Tibial artery (tissue), 4 donors: ENCODE results near the gene FLNB.
A peak's percentile ranks its signal among the peaks of the same experiment; 100 is the strongest.

ENCODE experiments used
- DNase-seq, 2 donors: peaks; one replicate each; pipeline ENCODE4 v3.0.0-alpha.2; 2019
- H3K27ac ChIP-seq, 2 donors: fragments of 200-600 bp; sonication (generic) in 1 of 2; 1 replicate in 1 of 2; 2 replicates in 1 of 2; pipeline ENCODE4 v1.5.1; 2018 to 2019; ENCODE audit warnings: mild to moderate bottlenecking in 1 of 2
- H3K27me3 ChIP-seq, 2 donors: fragments of 200-600 bp; sonication (generic) in 1 of 2; one replicate each; pipeline versions ENCODE4 v1.5.1 to v1.6.0; 2016 to 2019
- H3K36me3 ChIP-seq, 3 donors: fragments of 200-600 bp; sonication (generic) in 2 of 3; one replicate each; pipeline ENCODE4 v1.5.1; 2016 to 2019; ENCODE audit warnings: mild to moderate bottlenecking in 2 of 3
- H3K4me1 ChIP-seq, 4 donors: fragments of 200-600 bp; sonication (generic) in 2 of 4; 1 replicate in 3 of 4; 2 replicates in 1 of 4; pipeline ENCODE4 v1.5.1; 2016 to 2019
- H3K4me3 ChIP-seq, 2 donors: fragments of 200-600 bp; sonication (generic) in 1 of 2; 1 replicate in 1 of 2; 2 replicates in 1 of 2; pipeline ENCODE4 v1.5.1; 2018 to 2019; ENCODE audit warnings: mild to moderate bottlenecking in 2 of 2
- H3K9me3 ChIP-seq, 3 donors: fragments of 200-600 bp; sonication (generic) in 1 of 3; one replicate each; pipeline ENCODE4 v1.5.1; 2016 to 2019
- intact Hi-C: fragments of 100-400 bp; cut with DNase I; formaldehyde crosslinking; loops from one replicate; pipeline ENCODE4 v1.15.0; 2023; ENCODE audit warnings: low total_unique reads
- TF ChIP-seq, protein P1 (sequence below), 2 experiments: fragments of 200-600 bp in 1 of 2; fragments of 450-650 bp in 1 of 2; IDR thresholded peaks; one replicate each; pipeline ENCODE4 v1.5.1; 2017 to 2019; ENCODE audit warnings: antibody characterized with exemption in 2 of 2, mild to moderate bottlenecking in 1 of 2, moderate library complexity in 1 of 2

The FLNB gene

DNA sequence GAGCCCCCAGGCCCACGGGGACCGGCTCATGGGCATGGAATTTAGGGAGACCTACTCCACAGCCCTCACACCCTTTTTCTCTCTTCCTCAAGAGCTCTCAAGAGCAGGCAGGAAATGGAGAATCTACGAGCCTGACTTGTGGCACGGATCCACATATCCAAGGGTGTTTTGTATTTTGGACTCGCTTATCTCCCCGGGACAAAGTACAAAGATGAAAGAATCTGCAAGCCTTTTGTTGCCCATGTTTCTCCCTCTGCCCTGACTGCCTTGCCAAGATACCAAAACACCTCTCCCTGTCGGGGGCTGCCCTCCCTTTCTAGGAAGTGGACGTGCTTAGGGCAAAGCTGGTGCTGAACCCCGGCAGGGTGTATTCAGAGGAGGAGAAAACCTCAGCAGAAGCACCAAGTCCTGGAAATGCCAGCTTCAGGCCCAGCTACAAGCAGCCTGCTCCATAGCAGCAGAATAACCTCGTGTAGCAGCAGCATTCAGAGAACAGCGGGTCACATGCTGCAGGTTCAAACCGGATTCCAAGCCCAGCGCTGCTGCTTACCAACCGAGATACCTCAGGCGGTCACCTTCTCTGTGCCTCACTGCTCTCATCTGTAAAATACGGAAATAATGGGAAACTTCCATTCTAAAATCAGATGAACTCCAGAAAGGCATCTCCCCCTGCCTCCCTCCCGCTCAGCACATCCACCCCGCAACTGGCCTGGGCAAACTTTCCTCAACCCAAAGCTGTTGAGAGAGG, 167.4 kb downstream of the FLNB start:
- H3K9me3 ChIP-seq, result no peaks in the 10 kb centered on the region
- H3K27me3 ChIP-seq, result no peaks in the 10 kb centered on the region
- H3K4me1 ChIP-seq, result peaks cover 0 to 35% (median 26%) of the 10 kb centered on the region in 4 donors
- intact Hi-C loops, result loop anchor here (5.0 kb wide), 1 partner anchor 122 kb away; no protein-coding TSS in a partner anchor
- no peak overlapping the region for H3K4me3 ChIP-seq
- TF ChIP-seq, protein P1, sequence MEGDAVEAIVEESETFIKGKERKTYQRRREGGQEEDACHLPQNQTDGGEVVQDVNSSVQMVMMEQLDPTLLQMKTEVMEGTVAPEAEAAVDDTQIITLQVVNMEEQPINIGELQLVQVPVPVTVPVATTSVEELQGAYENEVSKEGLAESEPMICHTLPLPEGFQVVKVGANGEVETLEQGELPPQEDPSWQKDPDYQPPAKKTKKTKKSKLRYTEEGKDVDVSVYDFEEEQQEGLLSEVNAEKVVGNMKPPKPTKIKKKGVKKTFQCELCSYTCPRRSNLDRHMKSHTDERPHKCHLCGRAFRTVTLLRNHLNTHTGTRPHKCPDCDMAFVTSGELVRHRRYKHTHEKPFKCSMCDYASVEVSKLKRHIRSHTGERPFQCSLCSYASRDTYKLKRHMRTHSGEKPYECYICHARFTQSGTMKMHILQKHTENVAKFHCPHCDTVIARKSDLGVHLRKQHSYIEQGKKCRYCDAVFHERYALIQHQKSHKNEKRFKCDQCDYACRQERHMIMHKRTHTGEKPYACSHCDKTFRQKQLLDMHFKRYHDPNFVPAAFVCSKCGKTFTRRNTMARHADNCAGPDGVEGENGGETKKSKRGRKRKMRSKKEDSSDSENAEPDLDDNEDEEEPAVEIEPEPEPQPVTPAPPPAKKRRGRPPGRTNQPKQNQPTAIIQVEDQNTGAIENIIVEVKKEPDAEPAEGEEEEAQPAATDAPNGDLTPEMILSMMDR (IDR thresholded peaks at IDR 0.05), result no peak
- DNase-seq, result no peak
- peak overlapping the region; percentile 5 to 35 for H3K27ac ChIP-seq
- peaks cover 6 to 15% (median 12%) of the 10 kb centered on the region in 3 donors for H3K36me3 ChIP-seq

DNA sequence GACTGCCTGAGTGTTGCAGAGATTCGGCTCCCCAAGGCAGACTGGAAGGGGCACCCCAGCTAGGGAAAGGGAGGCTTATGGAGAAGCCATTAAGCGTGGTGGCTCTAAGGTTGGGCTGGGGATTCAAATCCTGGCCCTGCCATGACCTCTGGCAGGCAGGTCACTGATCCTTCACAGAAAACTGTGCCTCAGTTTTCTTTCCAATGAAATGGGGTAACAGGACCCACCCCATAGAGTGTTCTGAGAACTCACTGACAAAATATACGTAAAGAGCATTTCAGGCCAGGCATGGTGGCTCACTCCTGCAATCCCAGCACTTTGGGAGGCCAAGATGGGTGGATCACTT, 167.9 kb downstream of the FLNB start:
- DNase-seq, result no peak
- Histone ChIP-seq H3K9me3 (no peaks in the 10 kb centered on the region), H3K27ac (no peak overlapping the region), H3K4me1 (peaks cover 0 to 35% (median 26%) of the 10 kb centered on the region in 4 donors), H3K4me3 (no peak overlapping the region), H3K36me3 (peaks cover under 1 to 9% (median 6%) of the 10 kb centered on the region in 3 donors), H3K27me3 (no peaks in the 10 kb centered on the region)
- intact Hi-C loops, result loop anchor here (5.0 kb wide), 1 partner anchor 121 kb away; no protein-coding TSS in a partner anchor
- TF ChIP-seq, protein P1 (IDR thresholded peaks at IDR 0.05), result no peak

GRCh38 chr3:58176827-58177489, 168.7 kb downstream of the FLNB start:
- peaks cover 0 to 1% (median 0%) of the 10 kb centered on the region in 3 donors for H3K36me3 ChIP-seq
- TF ChIP-seq, protein P1 (IDR thresholded peaks at IDR 0.05), result no peak
- peaks cover 0 to 35% (median 26%) of the 10 kb centered on the region in 4 donors for H3K4me1 ChIP-seq
- intact Hi-C loops, result loop anchor here (5.0 kb wide), 1 partner anchor 120 kb away; no protein-coding TSS in a partner anchor
- no peak overlapping the region for H3K4me3 ChIP-seq
- DNase-seq, result no peak
- no peak overlapping the region for H3K27ac ChIP-seq
- H3K9me3 ChIP-seq, result no peaks in the 10 kb centered on the region
- no peaks in the 10 kb centered on the region for H3K27me3 ChIP-seq

DNA sequence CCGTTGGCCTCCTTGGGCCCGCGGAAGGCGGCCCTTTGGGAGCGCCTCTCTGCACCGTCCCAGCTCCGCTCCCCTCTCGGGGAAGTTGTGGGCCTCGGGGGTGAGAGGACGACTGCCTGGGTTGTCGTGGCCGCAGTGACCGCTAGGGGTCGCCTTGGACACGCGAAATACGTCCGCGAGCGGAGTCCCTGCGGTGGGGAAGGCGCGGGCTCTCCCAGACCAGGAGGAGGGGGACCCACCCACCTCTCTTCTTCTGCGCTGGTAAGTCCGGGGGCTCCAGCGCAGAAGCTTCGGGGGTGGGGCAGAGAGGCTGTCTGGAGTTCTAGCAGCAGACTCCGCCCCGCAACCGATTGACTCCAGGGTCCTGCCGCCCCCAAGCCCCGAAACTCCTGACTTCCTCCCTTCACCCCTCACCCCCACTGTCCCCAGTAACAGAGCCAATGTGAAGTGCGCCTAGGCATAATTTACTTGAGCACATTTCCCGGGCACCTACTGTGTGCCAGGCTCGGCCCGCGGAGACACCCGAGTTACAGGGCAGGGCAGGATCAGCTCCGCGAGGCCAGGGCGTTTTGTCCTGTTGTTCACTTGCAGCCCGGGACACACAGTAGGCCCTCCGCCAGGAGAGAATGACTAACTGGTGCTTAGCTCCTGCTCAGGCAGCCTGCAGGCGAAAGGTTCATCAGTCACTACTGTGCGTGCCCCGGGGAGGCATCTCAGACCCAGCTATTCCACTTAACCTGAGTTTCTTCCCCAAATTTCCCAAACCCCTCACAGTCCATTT, 169.7 kb downstream of the FLNB start:
- intact Hi-C loops, result loop anchor here (2.0 to 5.0 kb wide), 2 partner anchors 39 to 119 kb away; no protein-coding TSS in a partner anchor
- H3K4me1 ChIP-seq, result peaks cover 0 to 35% (median 26%) of the 10 kb centered on the region in 4 donors
- peak overlapping the region; percentile 39 to 56 for H3K4me3 ChIP-seq
- H3K9me3 ChIP-seq, result no peaks in the 10 kb centered on the region
- H3K27me3 ChIP-seq, result no peaks in the 10 kb centered on the region
- DNase-seq, result peak; percentile 85 to 93
- TF ChIP-seq, protein P1 (IDR thresholded peaks at IDR 0.05), result peak; percentile 91 to 93
- no peaks in the 10 kb centered on the region for H3K36me3 ChIP-seq
- H3K27ac ChIP-seq, result peak overlapping the region in 1 of 2 donors; percentile 2

DNA sequence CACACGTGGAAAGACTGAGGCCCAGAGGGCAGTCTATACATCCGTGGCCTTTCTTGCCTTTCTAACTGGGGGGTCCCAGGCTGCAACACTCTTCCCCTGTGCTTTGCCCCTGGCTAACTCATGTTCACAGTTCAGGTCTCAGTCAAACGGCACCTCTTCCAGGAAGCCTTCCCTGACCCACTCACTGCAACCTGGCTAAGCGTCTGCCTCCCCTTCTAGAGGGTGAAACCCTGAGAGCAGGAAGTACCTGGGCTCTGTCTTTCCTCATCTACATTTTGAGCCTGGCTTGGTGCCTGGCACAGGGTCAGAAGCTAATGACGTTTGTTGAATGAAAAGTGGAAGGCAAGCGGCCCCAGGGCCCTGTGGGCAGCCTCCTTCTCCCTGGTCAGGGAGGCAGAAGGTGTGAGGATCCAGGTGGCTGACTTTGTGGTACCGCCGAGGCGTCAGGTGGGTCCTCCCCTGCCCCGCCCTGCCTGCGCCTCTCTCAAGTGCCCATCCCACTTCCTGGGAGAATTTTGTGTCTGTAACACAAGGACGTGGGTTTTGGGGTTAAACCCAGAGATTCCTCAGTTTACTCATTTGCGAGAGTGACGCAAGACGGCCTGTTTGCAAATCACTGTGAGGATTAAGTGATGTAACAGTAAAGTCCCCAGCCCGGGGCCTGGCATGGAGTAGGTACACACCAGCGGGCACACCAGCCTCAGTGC, 170.5 kb downstream of the FLNB start:
- intact Hi-C loops, result loop anchor here (2.0 to 5.0 kb wide), 2 partner anchors 38 to 119 kb away; no protein-coding TSS in a partner anchor
- no peaks in the 10 kb centered on the region for H3K9me3 ChIP-seq
- H3K27me3 ChIP-seq, result no peaks in the 10 kb centered on the region
- DNase-seq, result no peak
- no peaks in the 10 kb centered on the region for H3K36me3 ChIP-seq
- no peak overlapping the region for H3K27ac ChIP-seq
- no peak overlapping the region for H3K4me3 ChIP-seq
- TF ChIP-seq, protein P1 (IDR thresholded peaks at IDR 0.05), result no peak
- H3K4me1 ChIP-seq, result peaks cover 0 to 35% (median 26%) of the 10 kb centered on the region in 4 donors
